ENCODE measurements around the gene CALU.

Gene CALU

DNA sequence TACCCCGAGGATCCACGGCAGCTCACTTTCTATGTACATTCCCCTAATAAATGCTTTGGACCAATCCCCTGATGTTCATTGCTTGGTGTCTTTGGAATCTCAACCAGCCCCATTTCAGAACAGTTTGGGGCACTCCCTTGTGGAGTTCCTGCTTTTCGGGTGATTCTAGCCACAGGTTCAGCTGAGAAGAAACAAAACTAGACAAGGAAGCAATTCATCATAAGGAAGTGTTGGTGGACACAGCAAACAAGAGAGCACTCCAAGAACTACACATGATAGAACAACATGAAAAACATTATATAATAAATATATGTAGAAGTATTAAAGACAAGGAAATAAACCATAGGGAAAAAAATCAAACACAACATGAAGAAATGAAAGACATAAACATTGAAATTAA lies 46.6 kb downstream of the CALU start:
- DNase-seq (ENCODE audit: low read depth), result no peak

DNA sequence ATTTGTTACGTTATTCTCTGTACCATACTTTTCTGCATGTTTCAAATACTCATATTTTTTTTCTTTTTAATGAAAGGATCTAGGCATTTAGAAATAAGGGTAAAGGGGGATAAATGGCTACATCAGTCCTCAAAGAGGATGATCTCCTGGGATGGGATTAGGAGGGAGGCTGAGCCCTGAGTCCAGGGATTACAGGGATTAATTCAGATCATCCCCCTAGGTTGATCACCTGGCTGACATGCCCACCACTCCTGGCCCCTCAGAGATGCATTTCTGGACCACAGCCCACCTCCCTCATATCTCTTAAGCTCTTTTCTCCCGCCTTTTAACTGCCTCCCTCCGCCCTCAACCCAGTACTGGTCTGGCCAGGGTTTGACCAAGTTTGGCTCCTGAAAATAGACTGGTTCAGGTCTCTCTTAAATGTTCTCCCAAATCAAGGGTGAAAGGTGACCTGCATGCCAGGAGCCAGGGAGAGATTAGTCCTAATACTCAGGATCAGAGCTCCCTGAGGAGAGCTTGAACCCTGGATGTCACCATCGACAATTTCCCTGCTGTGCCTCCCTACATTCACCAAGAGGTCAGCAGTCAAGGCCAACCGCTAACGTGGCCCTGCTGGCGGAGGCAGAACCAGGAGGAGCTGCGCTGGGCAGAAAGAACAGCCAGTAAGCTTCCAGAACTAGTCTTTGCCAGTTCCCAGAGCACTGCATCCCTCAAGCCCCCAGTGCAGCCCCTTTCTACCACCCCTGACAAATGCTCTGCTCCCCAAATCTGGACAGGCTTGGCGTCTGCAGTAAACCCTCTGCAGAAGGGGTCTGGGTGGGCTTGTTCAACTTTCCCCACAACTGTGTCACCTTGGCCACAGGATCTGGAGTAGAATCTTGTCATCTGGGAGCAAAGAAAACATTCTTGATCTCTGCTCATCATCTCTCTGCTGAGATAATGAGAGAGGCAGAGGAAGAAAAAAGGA lies 49.6 kb downstream of the CALU start:
- DNase-seq (ENCODE audit: low read depth), result no peak

DNA sequence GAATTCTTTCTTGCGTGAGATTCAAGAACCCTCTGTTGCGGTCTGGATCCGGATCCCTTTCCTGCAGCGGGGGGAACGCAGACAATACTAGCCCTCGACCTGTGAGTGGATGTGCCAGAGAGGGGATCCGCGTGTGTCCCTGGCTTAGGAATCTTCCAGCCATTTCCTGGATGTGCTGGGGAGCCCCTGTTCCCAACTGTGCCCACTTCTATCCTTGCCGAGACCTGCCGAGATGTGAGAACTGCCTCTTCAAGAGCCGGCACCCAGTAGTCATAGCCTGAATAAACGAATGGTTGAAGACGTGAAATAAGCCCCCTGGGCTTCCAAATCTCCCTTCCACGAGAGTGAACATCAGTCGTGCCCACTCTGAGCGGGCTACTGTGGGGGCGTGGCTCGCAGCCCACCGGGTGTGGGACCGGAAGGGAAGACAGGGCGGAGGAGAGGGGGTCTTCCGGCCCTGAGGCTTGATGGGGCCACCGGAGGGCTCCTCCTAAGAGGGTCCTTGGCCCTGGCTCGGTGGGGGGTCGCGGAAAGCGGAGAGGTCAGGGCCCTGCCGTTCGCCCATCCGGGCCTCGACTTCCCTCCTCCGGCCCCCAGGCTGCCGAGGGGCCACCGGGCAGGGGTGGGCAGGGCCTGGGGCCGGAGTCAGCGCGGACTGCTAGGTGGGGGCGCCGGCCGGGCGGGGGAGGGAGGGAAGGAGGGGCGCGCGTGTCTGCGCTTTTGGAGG lies 51.3 kb downstream of the CALU start:
- no peak for DNase-seq (ENCODE audit: low read depth)

DNA sequence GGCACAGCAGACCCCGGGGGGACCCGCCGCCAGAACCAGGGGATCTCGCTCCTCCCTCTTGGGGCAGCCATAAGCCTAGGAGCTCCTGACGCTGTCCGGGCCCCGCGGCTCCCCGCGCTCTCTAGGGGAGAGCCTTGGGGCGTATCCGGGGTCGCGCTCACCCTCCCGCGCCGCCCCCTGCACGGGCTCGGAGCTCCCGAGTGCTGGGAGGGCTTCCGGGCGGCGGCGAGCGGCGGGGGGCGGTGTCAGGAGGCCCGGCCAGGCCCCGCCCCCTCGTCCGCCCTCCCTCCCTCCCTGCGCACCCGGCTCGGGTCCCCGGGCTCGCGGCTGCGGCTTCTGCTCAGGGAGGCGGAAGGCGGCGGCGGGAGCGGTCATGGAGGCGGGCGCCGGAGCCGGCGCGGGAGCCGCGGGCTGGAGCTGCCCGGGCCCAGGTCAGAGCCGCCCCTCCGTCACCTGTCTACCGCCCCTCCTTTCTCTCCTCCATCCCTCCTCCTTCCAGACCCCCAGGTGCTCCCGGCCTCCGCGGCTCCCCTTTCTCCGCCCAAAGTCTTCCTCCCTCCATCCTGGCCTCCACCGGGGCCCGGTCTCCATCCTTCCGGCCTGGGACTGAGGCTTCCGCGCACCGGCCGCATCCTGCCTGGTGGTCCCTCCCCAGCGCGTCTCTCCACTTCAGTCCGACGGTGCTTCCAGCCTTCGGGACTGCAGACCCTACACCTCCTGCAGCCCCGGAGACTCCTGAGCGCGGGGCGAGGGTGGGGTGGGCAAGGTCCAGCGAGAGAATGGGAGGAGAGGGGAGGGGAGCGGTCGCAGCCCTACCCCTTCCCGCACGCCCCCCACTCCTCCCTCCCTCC lies 52.2 kb downstream of the CALU start, which contains the start of gene CCDC136:
TSS of gene CCDC136 (plus strand) at position 848 of the 851 bp plus-strand sequence. CDS start 444 bp downstream, outside the sequence.
- peak; percentile 74 for DNase-seq (ENCODE audit: low read depth)

DNA sequence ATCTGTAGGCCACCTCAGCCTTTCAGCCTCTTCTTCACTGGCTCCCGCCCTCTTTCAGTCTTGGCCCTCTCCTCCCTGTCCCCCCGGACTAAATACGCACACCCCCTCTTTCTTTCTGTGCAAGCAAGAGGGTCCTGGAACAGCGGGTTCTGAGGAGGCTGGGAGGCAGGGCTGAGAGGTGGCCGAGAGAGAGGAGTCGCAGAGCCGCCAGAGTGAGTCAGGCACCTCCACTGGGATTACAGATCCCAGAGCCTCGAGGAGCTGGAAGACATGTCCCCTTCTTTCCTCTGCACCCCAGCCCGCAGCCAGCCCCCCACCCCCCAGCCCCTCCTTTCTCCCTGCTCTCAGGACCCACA lies 52.8 kb downstream of the CALU start:
- no peak for DNase-seq (ENCODE audit: low read depth)

DNA sequence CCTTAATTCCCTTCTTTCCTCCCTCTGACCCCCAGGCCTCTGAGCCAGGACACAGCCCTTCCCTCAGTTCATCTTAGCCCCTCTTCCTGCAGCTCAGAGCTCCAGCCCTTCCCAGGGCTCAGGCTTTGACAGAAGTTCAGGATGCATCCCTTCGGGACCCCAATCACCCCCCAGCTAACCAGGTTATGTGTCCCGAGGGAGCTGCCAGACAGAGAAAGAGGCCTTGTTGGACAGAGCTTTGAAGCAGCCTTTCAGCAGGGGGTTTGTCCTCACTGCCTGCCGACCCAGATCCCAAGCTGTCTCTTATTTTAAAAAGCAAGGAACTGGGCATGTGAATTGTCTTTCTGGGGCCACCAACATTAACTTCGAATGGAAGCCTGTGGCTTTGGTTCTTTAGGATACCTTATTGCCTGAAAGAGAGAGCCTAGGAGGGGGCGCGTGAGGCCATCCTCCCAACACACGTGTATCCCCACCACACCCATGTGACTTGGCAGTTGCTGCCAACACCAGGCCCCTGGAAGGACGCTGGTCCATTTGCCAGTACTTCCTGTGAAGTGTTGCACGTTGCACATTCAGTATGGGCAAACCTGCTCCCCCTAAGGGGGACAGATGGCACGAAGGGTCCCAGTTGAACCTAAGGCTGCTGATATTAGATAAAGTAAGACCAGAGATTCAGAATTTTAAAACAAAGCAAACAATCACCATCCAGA lies 53.5 kb downstream of the CALU start:
- no peak for DNase-seq (ENCODE audit: low read depth)

DNA sequence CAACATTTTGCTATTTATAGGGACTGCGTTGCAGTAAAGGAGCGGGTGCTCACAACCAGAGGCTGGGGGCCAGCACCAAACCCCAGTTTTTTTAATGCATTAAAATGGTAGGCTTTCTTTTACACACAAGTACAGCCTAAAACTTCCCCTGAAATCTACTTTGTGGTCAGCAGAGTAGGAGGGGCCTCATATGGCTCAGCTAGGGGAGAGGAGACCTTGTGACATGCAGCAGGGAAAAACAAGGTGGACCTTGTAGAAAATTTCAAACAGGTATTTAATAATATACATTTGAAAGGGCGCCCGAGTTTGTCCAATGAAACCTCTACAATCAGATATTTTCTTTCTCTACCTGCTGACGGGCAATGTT lies 54.0 kb downstream of the CALU start:
- DNase-seq (ENCODE audit: low read depth), result no peak

DNA sequence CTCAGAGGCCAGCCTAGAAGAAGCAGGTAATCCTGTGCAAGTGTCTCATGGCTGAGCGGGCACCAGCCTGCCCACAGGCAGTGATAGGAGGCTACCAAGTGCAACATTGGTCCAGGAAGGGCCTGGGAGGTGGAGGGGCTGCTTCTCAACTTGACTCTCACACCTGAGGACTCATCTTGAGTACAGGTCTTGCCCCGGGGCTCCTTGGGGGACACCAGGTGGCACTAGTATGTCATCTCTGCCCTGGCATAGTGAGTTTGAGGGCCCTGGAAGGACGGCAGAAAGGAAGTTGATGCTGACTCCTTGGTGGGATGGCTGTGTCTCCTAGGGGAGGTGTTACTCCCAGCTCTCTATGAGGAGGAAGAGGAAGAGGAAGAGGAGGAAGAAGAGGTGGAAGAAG lies 54.9 kb downstream of the CALU start:
- DNase-seq (ENCODE audit: low read depth), result no peak

DNA sequence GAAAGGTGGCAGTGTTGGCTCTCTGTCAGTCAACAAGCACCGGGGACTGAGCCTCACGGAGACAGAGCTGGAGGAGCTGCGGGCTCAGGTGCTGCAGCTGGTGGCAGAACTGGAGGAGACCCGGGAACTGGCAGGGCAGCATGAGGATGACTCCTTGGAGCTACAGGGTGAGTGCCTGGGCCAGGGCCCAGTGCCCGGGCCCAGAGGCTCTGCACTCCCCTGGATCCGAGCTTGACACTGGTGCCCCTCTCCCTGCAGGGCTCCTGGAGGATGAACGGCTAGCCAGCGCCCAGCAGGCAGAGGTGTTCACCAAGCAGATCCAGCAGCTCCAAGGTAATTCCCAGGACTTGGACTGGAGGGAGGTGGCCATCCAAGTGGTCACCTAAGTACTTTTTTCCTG lies 55.3 kb downstream of the CALU start:
- DNase-seq (ENCODE audit: low read depth), result no peak

DNA sequence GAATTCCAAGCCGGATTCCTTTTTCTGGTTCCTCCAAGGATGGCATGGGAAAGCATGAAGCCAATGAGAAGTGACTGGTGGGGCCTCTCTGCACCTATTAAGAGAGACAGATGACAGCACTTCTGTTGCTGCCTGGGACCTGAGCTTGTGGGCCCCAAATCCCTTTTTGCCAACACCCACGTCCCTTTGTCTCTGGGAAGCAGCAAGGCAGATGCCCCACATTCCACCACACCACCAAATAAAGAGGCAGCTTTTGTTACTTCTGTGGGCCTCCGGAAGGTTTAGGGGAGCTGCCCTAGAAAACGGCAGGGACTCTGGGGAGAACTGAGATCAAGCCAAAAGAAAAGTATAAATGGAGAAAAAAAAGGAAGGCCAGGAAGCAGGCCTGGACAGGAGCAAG lies 56.0 kb downstream of the CALU start:
- DNase-seq (ENCODE audit: low read depth), result no peak

DNA sequence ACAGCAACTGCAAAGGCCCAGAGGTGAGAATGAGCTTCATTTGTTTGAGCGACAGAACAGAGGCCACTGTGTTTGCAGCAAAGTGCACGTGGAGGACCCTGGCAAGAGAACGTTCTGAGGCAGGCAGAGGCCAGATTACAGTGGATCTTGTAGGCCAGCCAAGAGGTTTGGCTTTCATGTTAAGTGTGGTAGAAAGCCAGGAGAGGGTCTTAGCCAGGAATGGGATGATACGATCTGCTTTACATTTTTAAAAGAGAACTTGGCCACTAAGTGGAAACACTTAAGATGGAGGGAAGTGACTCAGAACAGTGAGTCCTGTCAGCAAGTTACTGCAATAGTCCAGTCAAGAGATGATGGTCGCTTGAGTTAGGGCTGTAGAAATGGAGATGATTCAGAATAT lies 57.2 kb downstream of the CALU start:
- no peak for DNase-seq (ENCODE audit: low read depth)

DNA sequence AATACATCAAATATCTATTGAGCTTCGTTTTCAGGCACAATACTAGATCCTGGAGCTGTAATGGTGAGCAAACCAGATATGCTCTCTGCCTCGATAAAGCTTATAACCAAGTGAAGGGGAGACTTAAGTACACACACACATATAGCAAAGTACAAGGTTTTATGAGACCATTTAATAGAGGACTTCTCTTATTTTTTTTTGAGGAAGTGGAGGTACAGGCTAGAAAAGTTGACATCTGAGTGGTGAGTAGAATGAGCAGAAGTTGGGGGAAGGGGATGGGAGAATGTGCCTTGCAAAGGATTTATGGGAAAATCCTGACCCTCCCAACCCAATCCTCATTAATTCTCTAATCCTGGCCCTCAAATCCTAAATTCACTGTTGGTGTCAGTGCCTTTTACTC lies 60.3 kb downstream of the CALU start:
- no peak for DNase-seq (ENCODE audit: low read depth)

DNA sequence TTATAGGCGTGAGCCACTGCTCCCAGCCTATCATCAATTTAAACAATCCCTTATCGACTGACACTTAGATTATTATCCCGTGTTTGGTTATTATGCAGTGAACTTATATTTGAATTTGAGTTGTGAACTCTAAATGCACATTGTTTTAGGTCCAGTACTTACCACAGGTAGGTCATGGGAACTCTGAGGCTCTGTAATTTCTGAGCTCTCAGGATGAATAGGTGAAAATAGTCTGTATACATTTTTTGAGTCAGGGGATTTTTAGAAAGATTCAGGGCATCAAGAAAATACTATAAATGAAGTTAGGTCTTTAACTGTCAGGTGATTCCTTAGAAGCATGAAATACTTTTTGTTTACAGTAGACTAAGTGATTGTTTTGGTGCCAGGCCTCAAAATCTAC lies 61.4 kb downstream of the CALU start:
- DNase-seq (ENCODE audit: low read depth), result no peak

DNA sequence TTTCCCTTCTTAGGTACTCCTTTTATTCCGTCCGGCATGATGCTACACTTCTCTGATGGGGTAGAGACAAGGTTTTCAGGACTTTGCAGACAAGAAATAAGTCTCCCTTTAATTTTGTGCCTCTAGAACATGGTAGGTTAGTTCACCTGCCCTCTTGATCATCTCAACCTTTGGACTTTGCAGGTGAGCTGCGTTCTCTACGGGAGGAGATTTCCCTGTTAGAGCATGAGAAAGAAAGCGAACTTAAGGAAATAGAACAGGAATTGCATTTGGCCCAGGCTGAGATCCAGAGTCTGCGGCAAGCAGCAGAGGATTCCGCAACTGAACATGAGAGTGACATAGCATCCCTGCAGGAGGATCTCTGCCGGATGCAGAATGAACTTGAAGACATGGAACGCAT lies 61.8 kb downstream of the CALU start:
- DNase-seq (ENCODE audit: low read depth), result no peak

DNA sequence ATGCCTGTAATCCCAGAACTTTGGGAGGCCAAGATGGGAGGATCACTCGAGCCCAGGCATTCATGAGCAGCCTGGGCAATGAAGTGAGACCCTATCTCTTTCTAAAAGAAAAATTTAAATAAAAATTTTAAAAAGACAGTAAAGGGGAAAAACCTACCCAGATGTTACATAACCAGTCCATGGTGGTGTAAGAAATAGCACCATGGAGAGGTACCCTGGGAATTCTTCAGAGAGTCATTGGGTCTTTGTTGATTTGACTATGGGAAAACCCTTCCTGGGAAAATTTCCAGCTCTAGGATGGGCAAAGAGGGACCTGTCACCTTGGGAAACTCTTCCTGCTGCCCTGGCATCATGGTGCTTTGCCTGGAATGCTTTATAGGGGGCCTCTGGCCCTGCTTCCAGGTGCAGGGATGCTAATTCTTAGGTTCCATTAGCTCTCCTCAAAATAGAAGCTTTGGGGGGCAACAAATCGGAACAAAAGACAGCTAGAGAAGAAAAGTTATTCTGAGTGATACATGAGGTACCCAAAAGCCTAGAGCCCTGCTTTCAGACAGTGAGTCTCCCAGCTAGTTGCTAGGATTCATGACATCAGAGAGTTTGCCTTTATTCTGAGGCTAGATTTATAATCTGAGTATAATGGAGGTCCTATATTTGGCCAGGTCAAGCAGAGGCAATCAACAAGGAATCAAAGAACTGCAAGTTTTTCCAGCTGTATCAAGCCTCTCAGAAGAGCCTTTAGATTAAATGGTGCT lies 62.7 kb downstream of the CALU start:
- DNase-seq (ENCODE audit: low read depth), result no peak

DNA sequence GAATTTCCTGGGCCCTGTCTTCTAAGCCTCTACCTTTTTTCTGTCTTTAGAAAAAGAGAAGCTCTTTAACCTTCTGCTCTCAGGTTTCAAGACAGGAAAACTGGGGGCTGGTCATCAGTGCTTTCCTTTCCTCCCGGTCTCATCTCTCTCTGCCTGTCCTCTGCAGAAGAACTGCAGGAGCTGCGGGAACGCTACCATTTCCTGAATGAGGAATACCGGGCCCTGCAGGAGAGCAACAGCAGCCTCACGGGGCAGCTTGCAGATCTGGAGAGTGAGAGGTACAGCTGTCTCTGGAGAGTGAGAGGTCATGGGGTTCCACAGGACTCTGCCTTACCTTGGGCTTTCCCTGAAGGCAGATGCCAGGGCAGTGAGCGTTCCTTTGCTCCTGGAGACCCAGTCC lies 65.3 kb downstream of the CALU start:
- no peak for DNase-seq (ENCODE audit: low read depth)

DNA sequence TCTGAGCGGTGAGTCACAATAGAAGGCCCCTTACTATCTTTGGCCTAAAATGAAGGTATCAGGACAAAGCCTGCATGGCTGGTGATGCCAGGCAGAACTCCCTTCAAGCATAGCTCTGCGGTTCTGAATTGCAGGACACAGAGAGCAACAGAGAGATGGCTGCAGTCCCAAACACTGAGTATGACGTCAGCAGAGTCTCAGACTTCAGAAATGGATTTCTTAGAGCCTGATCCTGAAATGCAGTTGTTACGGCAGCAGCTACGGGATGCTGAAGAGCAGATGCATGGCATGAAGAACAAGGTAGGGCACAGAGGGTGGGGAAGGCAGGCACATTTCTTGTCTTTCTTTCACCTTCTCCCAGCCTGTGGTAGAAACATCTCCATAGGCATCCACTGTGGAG lies 66.1 kb downstream of the CALU start:
- no peak for DNase-seq (ENCODE audit: low read depth)

DNA sequence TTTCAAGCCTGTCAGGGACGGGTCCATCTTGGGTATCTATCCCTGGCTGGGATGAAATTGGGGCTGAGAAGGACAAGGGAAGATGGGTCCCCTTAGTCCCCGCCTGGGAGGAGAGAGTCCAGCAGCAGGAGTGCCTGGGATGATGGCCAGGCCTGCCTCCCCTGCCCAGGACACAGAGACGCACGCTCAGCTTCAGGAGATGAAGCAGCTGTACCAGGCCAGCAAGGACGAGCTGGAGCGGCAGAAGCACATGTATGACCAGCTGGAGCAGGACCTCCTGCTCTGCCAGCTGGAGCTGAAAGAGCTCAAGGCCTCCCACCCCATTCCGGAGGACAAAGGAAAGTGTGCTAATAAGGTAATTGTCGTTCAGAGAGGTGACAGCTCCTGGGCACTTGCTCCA lies 68.0 kb downstream of the CALU start:
- DNase-seq (ENCODE audit: low read depth), result no peak

DNA sequence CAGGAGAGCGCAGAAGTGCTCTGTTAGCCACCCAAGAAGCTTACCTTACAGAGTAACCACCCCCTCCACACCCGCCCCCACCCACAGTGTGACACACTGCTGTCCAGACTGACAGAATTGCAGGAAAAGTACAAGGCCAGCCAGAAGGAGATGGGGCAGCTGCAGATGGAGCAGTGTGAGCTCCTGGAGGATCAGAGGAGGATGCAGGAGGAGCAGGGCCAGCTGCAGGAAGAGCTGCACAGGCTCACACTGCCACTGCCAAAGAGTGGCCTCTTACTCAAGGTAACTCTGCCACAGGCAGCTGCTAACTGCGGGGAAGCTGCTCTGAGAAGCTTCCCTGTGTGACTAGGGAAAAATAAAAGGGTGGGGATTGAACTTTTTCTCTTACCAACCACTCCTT lies 70.2 kb downstream of the CALU start:
- no peak for DNase-seq (ENCODE audit: low read depth)

DNA sequence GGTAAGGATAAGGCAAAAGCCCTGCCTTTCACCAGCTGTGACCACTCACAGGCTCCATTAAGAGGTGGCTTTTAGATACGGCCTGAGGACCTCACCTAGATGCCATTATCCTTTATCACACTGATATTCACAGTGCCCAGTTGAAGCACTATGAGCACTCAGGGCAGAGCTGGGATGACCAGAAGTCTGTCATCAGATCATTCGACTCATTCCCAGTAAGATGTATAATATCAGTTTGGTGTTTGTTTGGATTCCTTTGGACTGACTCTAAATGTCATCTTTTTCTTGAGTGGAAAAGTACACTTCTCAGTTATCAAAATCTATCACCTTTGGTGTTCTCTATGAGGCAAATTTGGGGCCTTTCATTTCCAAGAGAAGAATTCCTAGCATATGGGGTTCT lies 71.3 kb downstream of the CALU start:
- no peak for DNase-seq (ENCODE audit: low read depth)

DNA sequence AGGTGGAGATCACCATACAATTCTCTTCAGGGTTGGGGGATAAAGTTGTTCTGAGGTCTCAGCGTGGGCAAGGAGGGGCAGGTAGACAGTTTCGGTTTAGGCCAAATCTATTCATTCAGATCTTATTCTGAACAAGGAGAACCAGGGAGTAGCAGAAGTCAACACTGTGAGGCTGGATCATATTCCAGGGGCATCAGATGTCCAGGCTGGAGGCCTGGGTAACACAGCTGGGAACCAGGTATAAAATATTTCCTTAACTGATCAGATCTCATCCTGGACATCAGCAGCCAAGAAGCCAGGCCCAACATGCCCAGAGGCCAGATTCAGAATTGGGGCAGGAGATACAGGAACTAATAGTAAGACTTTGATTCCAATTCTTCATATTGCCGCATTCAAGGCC lies 71.8 kb downstream of the CALU start:
- DNase-seq (ENCODE audit: low read depth), result no peak

All from T follicular helper cell (primary cell).